GM18907 (cell line): ENCODE results near the gene LYZL2.
"Not testable (repeated sequence)": the region's sequence is repeated elsewhere in the genome, so short reads cannot be mapped to it uniquely, and the experiment has no call there.

Experiments used
- ATAC-seq: cut with Tn5 transposase; IDR thresholded peaks from one replicate; pipeline ENCODE4 v1.9.1; 2021; ENCODE audit warnings: mild to moderate bottlenecking, moderate library complexity; ENCODE audit not compliant: unreplicated experiment

The LYZL2 gene

GRCh38 chr10:30596013-30596412 lies 33.5 kb downstream of the LYZL2 start:
- ATAC-seq = no peak

GRCh38 chr10:30594077-30594476 lies 35.5 kb downstream of the LYZL2 start:
- ATAC-seq = no peak

- not testable (repeated sequence) for ATAC-seq
Measured at GRCh38 chr10:30592770-30593169, 36.8 kb downstream of the LYZL2 start.

GRCh38 chr10:30591249-30591670 lies 38.3 kb downstream of the LYZL2 start:
- no peak for ATAC-seq

- ATAC-seq = no peak
Measured at GRCh38 chr10:30589441-30589840, 40.1 kb downstream of the LYZL2 start.

- ATAC-seq = peak; percentile 84
Measured at GRCh38 chr10:30587522-30588031, 42.0 kb downstream of the LYZL2 start.

GRCh38 chr10:30586828-30587227 lies 42.7 kb downstream of the LYZL2 start:
- no peak for ATAC-seq

GRCh38 chr10:30583778-30584415 lies 45.7 kb downstream of the LYZL2 start:
- peak; percentile 49 for ATAC-seq

- no peak for ATAC-seq
Measured at GRCh38 chr10:30581779-30582380, 47.7 kb downstream of the LYZL2 start.

GRCh38 chr10:30580676-30581075 lies 48.9 kb downstream of the LYZL2 start:
- ATAC-seq = no peak

GRCh38 chr10:30580241-30580640 lies 49.3 kb downstream of the LYZL2 start:
- ATAC-seq = no peak

- no peak for ATAC-seq
Measured at GRCh38 chr10:30579574-30579973, 50.0 kb downstream of the LYZL2 start.

GRCh38 chr10:30577048-30577447 lies 52.5 kb downstream of the LYZL2 start:
- no peak for ATAC-seq

- ATAC-seq = no peak
Measured at GRCh38 chr10:30576641-30577040, 52.9 kb downstream of the LYZL2 start.

- ATAC-seq = no peak
Measured at GRCh38 chr10:30574432-30574796, 55.1 kb downstream of the LYZL2 start.

- no peak for ATAC-seq
Measured at GRCh38 chr10:30573721-30574431, 55.7 kb downstream of the LYZL2 start.

- no peak for ATAC-seq
Measured at GRCh38 chr10:30565449-30565848, 64.1 kb downstream of the LYZL2 start.

GRCh38 chr10:30562787-30563186 lies 66.8 kb downstream of the LYZL2 start:
- ATAC-seq = no peak
